ENCODE results near the gene VEGFC.

Gene VEGFC

DNA sequence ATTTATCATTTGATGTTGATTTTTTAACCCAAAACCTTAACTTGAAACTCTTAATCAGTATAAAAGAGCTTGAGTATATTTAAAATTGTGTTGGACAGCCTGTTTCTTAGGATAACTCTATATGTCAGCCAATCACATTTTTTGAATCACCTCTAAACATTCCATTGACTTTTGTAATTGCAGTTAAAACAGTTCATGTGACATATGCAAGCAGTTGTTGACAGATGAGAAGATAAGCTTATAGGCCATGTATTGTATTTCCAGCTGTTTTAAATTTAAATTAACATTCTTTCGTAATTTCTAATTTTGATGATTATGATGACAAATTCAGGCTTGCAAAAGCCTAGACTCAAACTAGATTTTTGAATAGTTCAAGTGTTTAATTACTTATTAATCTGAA lies 17.4 kb downstream of the VEGFC start:
- TF ChIP-seq CTCF (conservative IDR thresholded peaks at IDR 0.05; ENCODE audit: low read depth, low read length): no peak
- H3K36me3 ChIP-seq (ENCODE audit: insufficient read depth): no peaks in the 10 kb centered on the region
- H3K79me2 ChIP-seq (ENCODE audit: insufficient read depth, low read depth): no peaks in the 10 kb centered on the region
- H3K27ac ChIP-seq: no peak overlapping the region
- H3K9ac ChIP-seq: no peak overlapping the region
- H3K27me3 ChIP-seq (ENCODE audit: insufficient read depth, low read depth): no peaks in the 10 kb centered on the region
- H4K20me1 ChIP-seq (ENCODE audit: insufficient read depth): no peaks in the 10 kb centered on the region
- no peak overlapping the region for H2AFZ ChIP-seq (ENCODE audit: low read depth)
- no peaks in the 10 kb centered on the region for H3K4me1 ChIP-seq (ENCODE audit: low read depth, poor library complexity, severe bottlenecking)
- no peak overlapping the region for H3K4me3 ChIP-seq (IDR thresholded peaks at IDR 0.05; ENCODE audit: insufficient read depth, low read depth, low read length)
- no peak overlapping the region for H3K4me2 ChIP-seq

DNA sequence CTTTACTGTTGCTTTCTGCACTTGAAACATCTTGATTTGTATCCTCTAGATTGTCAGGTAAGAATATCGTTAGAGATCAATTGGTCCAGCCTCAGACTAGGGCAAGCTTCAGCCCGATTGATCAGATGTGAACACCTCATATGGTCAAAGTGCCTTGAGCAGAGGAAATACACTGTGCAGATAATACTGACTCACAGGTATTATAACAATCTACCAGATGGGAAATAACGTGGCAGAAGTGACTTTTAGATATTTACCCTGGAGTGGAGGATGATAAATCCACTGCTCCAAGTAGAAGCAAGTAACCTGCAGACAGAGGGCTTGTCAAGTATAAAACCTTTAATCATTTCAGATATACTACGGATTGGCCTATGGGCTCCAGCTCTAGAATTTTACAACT lies 17.9 kb downstream of the VEGFC start:
- H4K20me1 ChIP-seq (ENCODE audit: insufficient read depth): no peaks in the 10 kb centered on the region
- no peak for TF ChIP-seq CTCF (conservative IDR thresholded peaks at IDR 0.05; ENCODE audit: low read depth, low read length)
- H3K4me2 ChIP-seq: no peak overlapping the region
- H3K4me1 ChIP-seq (ENCODE audit: low read depth, poor library complexity, severe bottlenecking): no peaks in the 10 kb centered on the region
- no peak overlapping the region for H3K27ac ChIP-seq
- H3K9ac ChIP-seq: no peak overlapping the region
- no peaks in the 10 kb centered on the region for H3K36me3 ChIP-seq (ENCODE audit: insufficient read depth)
- no peak overlapping the region for H3K4me3 ChIP-seq (IDR thresholded peaks at IDR 0.05; ENCODE audit: insufficient read depth, low read depth, low read length)
- no peaks in the 10 kb centered on the region for H3K27me3 ChIP-seq (ENCODE audit: insufficient read depth, low read depth)
- no peak overlapping the region for H2AFZ ChIP-seq (ENCODE audit: low read depth)
- no peaks in the 10 kb centered on the region for H3K79me2 ChIP-seq (ENCODE audit: insufficient read depth, low read depth)

GRCh38 chr4:176769514-176769913 lies 23.2 kb downstream of the VEGFC start:
- Histone ChIP-seq H3K9ac (no peak overlapping the region), H3K27ac (no peak overlapping the region), H4K20me1 (ENCODE audit: insufficient read depth) (no peaks in the 10 kb centered on the region), H3K79me2 (ENCODE audit: insufficient read depth, low read depth) (no peaks in the 10 kb centered on the region), H2AFZ (ENCODE audit: low read depth) (no peak overlapping the region), H3K4me1 (ENCODE audit: low read depth, poor library complexity, severe bottlenecking) (no peaks in the 10 kb centered on the region), H3K27me3 (ENCODE audit: insufficient read depth, low read depth) (no peaks in the 10 kb centered on the region), H3K4me2 (no peak overlapping the region), H3K36me3 (ENCODE audit: insufficient read depth) (no peaks in the 10 kb centered on the region), H3K4me3 (IDR thresholded peaks at IDR 0.05; ENCODE audit: insufficient read depth, low read depth, low read length) (no peak overlapping the region)
- no peak for TF ChIP-seq CTCF (conservative IDR thresholded peaks at IDR 0.05; ENCODE audit: low read depth, low read length)

GRCh38 chr4:176767183-176767582 lies 25.5 kb downstream of the VEGFC start:
- no peak overlapping the region for H3K4me3 ChIP-seq (IDR thresholded peaks at IDR 0.05; ENCODE audit: insufficient read depth, low read depth, low read length)
- H3K27me3 ChIP-seq (ENCODE audit: insufficient read depth, low read depth): no peaks in the 10 kb centered on the region
- no peak overlapping the region for H3K9ac ChIP-seq
- H3K79me2 ChIP-seq (ENCODE audit: insufficient read depth, low read depth): no peaks in the 10 kb centered on the region
- no peaks in the 10 kb centered on the region for H3K4me1 ChIP-seq (ENCODE audit: low read depth, poor library complexity, severe bottlenecking)
- no peaks in the 10 kb centered on the region for H3K36me3 ChIP-seq (ENCODE audit: insufficient read depth)
- H4K20me1 ChIP-seq (ENCODE audit: insufficient read depth): no peaks in the 10 kb centered on the region
- H2AFZ ChIP-seq (ENCODE audit: low read depth): no peak overlapping the region
- no peak overlapping the region for H3K4me2 ChIP-seq
- no peak for TF ChIP-seq CTCF (conservative IDR thresholded peaks at IDR 0.05; ENCODE audit: low read depth, low read length)
- no peak overlapping the region for H3K27ac ChIP-seq
